ENCODE data around the gene MXI1. TPM values are rescaled to one million over a fixed set of nuclear protein-coding genes. Genes with fewer than 3 reads are reported as not detected.

Gene MXI1
- total RNA-seq, 5 donors from 2014 or later (not counting 1 experiment from before 2014, with no cell fraction given) = 40.2 to 54.1 (median 44.4) TPM

DNA sequence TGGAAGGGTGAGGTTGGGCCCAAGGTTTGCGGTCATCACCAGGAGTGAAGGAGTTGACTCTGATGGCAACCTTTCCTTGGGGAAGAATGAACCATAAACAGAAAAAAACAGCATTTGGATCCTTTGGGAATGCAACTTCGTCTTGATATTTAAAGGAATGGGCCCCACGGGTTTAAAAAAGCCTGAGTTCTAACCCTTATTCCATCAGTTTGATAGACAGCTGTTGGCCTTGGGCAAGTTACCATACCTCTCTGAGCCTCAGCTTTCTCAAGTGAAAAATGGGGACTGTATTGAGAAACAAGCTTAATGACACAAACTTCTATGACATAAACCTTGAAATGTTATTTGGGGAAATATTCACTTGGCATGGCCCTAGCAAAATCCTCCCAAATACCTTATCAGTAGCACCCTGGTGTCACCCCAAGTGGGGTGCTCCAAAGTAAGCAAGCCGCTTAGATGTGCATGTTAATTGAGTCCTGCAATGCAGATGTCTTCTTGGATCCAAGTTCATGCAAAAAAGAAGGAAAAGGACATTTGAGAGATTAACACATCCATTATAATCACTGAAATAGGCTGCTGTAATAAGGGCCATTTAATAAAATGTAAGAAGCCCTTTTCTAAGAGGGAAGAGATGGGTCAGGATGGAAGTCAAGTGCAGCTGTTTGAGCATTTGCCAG is 13.8 kb downstream of the MXI1 start:
- H3K9me3 Mint-ChIP-seq = no peaks in the 10 kb centered on the region
- CTCF ChIA-PET = interaction anchor here (0.7 to 8.4 kb wide), 15 partner anchors 12 to 356 kb away, joined by 3 to 94 read pairs (median 4); partner anchors contain the start of gene MXI1 (in 1 of the 2)
- no peaks in the 10 kb centered on the region for H3K36me3 Mint-ChIP-seq
- no peak for ATAC-seq (replicated peaks in 1 of 4)
- POLR2A ChIA-PET = interaction anchor here (0.5 to 1.9 kb wide), 10 partner anchors 9 to 325 kb away, joined by 3 to 21 read pairs (median 4); no protein-coding TSS in a partner anchor
- peak overlapping the region; percentile 62 to 75 (median 68) for H3K4me3 Mint-ChIP-seq
- H3K9me3 ChIP-seq = no peaks in the 10 kb centered on the region
- peak overlapping the region; percentile 24 for H3K27ac ChIP-seq (ENCODE audit: low read length)
- H3K27me3 Mint-ChIP-seq = no peaks in the 10 kb centered on the region
- no peak for DNase-seq
- peaks cover 0 to 2% of the 10 kb centered on the region in 2 experiments for H3K27me3 ChIP-seq (replicated peaks in 1 of 2; ENCODE audit: control insufficient read depth in 2 of 2, extremely low read depth in 1 of 2, insufficient read depth in 2 of 2, low read length in 1 of 2)
- no peaks in the 10 kb centered on the region for H3K36me3 ChIP-seq (ENCODE audit: control insufficient read depth in 2 of 2, extremely low read depth in 1 of 2, insufficient read depth in 1 of 2, low read length in 1 of 2)
- 100% methylated on average over 2 of the region's 4 CpGs for WGBS (ENCODE audit: insufficient coverage)
- H3K27ac Mint-ChIP-seq = peak overlapping the region; percentile 59 to 76
- peak overlapping the region; percentile 27 to 49 for H3K4me3 ChIP-seq (ENCODE audit: control insufficient read depth in 1 of 2, extremely low read depth in 1 of 2, low read length in 1 of 2)
- H3K4me1 ChIP-seq (ENCODE audit: control insufficient read depth in 1 of 2, extremely low read depth in 1 of 2, insufficient read depth in 2 of 2, low read length in 2 of 2) = peaks cover 9 to 24% of the 10 kb centered on the region in 2 experiments
- H3K4me1 Mint-ChIP-seq = peaks cover 36 to 61% (median 44%) of the 10 kb centered on the region in 3 donors

DNA sequence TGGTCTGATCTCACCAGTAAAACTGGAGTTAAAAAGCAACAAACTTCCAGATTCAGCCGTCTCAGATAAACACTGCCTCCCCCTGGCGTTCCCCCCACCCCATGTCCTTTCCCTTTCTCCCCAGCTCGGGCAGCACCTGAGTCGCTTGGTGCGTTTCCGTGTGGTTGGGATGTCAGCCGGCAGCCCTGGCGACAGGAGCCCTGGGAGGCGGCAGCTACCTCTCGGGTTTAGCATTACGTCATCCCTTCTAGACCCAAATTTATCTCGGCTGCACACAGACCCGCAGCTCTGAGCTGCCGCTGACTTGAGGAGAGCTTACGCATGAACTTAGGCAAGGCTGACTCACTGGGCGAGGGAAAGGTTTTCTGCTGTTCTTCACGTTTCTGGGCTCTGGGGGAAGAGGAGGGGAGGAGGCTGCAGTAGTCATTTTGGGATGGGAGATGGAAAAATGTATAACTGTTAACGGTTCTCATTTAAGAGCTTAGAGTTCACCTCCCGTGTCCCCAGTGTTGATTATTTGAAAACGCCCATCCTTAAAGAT is 14.4 kb downstream of the MXI1 start:
- peak overlapping the region; percentile 27 to 49 for H3K4me3 ChIP-seq (ENCODE audit: control insufficient read depth in 1 of 2, extremely low read depth in 1 of 2, low read length in 1 of 2)
- no peaks in the 10 kb centered on the region for H3K9me3 Mint-ChIP-seq
- H3K27ac Mint-ChIP-seq = peak overlapping the region; percentile 59 to 76
- H3K4me3 Mint-ChIP-seq = peak overlapping the region; percentile 62 to 75 (median 68)
- H3K27me3 ChIP-seq (replicated peaks in 1 of 2; ENCODE audit: control insufficient read depth in 2 of 2, extremely low read depth in 1 of 2, insufficient read depth in 2 of 2, low read length in 1 of 2) = peaks cover 0 to 2% of the 10 kb centered on the region in 2 experiments
- POLR2A ChIA-PET = interaction anchor here (0.5 to 1.9 kb wide), 9 partner anchors 9 to 325 kb away, joined by 3 to 21 read pairs (median 4); no protein-coding TSS in a partner anchor
- H3K9me3 ChIP-seq = no peaks in the 10 kb centered on the region
- ATAC-seq (replicated peaks in 1 of 4) (peak; percentile 37 to 56 (median 42)), DNase-seq (peak; percentile 32 to 85 (median 69))
- H3K4me1 ChIP-seq (ENCODE audit: control insufficient read depth in 1 of 2, extremely low read depth in 1 of 2, insufficient read depth in 2 of 2, low read length in 2 of 2) = peaks cover 9 to 24% of the 10 kb centered on the region in 2 experiments
- CTCF ChIA-PET = interaction anchor here (0.8 to 8.4 kb wide), 12 partner anchors 12 to 356 kb away, joined by 3 to 94 read pairs (median 4); partner anchors contain the start of gene MXI1 (in 1 of the 2)
- peaks cover 36 to 60% (median 44%) of the 10 kb centered on the region in 3 donors for H3K4me1 Mint-ChIP-seq
- no peaks in the 10 kb centered on the region for H3K36me3 Mint-ChIP-seq
- H3K27ac ChIP-seq (ENCODE audit: low read length) = peak overlapping the region; percentile 24
- no peaks in the 10 kb centered on the region for H3K27me3 Mint-ChIP-seq
- WGBS (ENCODE audit: insufficient coverage) = 19% methylated on average over 10 of the region's 20 CpGs
- no peaks in the 10 kb centered on the region for H3K36me3 ChIP-seq (ENCODE audit: control insufficient read depth in 2 of 2, extremely low read depth in 1 of 2, insufficient read depth in 1 of 2, low read length in 1 of 2)

DNA sequence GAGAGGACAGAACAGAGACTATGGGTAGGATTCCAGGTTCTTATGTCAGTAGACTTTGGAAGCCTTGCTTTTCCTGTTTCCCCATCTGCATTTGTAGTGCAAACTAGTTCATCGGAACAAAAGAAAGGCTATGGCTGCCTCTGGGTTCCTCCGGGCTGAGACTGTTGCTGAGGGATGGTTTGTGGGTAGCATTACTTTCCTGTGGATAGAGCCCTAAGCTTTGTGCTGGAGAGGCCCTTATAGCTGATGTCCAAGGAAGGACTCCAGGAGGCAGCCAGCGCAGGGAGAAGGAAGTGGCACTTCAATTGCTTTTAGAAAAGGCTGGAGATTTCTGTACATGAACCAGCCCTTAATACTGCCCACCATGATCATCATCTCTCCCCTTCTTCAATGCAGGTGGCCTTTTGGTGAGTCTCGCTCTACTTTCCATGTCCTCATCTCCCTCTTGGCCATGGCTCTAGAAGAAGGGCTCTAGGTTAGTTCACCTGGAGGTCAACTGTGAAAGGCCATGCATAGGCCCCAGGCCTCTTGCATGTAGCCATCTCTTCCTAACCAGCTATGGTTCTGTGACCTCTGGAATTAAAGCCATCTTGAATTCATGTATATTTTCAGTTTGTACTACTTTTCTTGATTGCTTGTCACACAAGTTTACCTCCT is 15.4 kb downstream of the MXI1 start:
- ChIA-PET CTCF (interaction anchor here (0.6 to 8.4 kb wide), 7 partner anchors 13 to 87 kb away, joined by 3 to 94 read pairs (median 5); partner anchors contain the start of gene MXI1 (in 1 of the 2)), POLR2A (interaction anchor here (0.6 to 1.9 kb wide), 4 partner anchors 11 to 82 kb away, joined by 3 to 21 read pairs (median 4); no protein-coding TSS in a partner anchor)
- WGBS (ENCODE audit: insufficient coverage) = 100% methylated on average over 4 of the region's 4 CpGs
- H3K27me3 Mint-ChIP-seq = no peaks in the 10 kb centered on the region
- H3K27me3 ChIP-seq (replicated peaks in 1 of 2; ENCODE audit: control insufficient read depth in 2 of 2, extremely low read depth in 1 of 2, insufficient read depth in 2 of 2, low read length in 1 of 2) = peaks cover 0 to 2% of the 10 kb centered on the region in 2 experiments
- H3K9me3 ChIP-seq = no peaks in the 10 kb centered on the region
- peaks cover 0 to under 1% of the 10 kb centered on the region in 2 donors for H3K36me3 ChIP-seq (ENCODE audit: control insufficient read depth in 2 of 2, extremely low read depth in 1 of 2, insufficient read depth in 1 of 2, low read length in 1 of 2)
- no peaks in the 10 kb centered on the region for H3K36me3 Mint-ChIP-seq
- no peak overlapping the region for H3K27ac ChIP-seq (ENCODE audit: low read length)
- peak overlapping the region; percentile 59 to 76 for H3K27ac Mint-ChIP-seq
- peak overlapping the region in 1 of 3 donors; percentile 75 for H3K4me3 Mint-ChIP-seq
- ATAC-seq (replicated peaks in 1 of 4) = no peak
- no peak overlapping the region for H3K4me3 ChIP-seq (ENCODE audit: control insufficient read depth in 1 of 2, extremely low read depth in 1 of 2, low read length in 1 of 2)
- peaks cover 31 to 57% (median 42%) of the 10 kb centered on the region in 3 donors for H3K4me1 Mint-ChIP-seq
- no peaks in the 10 kb centered on the region for H3K9me3 Mint-ChIP-seq
- peaks cover 12 to 29% of the 10 kb centered on the region in 2 experiments for H3K4me1 ChIP-seq (ENCODE audit: control insufficient read depth in 1 of 2, extremely low read depth in 1 of 2, insufficient read depth in 2 of 2, low read length in 2 of 2)
- no peak for DNase-seq

DNA sequence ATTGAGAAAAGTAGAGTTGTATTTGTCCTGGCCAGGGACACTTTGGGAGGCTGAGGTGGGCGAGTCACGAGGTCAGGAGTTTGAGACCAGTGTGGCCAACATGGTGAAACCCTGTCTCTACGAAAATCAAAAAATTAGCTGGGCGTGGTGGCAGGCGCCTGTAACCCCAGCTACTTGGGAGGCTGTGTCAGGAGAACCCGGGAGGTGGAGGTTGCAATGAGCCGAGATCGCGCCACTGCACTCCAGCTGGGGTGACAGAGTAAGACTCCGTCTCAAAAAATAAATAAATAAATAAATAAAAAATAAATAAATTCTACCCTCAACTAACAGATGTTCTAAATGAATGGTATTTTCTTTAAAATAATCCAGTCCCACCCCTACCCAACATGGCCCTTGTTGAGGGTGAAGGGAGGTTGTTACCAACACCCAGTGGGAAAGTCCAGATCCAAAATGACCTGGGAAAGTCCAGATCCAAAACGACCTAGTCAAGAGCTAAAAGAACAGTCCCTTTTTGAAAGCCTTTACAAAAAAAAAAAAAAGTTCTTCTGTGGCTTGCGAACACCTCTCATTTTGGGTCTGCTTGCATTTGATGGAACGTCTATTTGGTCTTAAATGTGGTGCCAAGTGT is 16.0 kb downstream of the MXI1 start:
- Histone ChIP-seq H3K36me3 (ENCODE audit: control insufficient read depth in 2 of 2, extremely low read depth in 1 of 2, insufficient read depth in 1 of 2, low read length in 1 of 2) (peaks cover 0 to 5% of the 10 kb centered on the region in 2 donors), H3K27me3 (replicated peaks in 1 of 2; ENCODE audit: control insufficient read depth in 2 of 2, extremely low read depth in 1 of 2, insufficient read depth in 2 of 2, low read length in 1 of 2) (peaks cover 0 to 2% of the 10 kb centered on the region in 2 experiments), H3K4me3 (ENCODE audit: control insufficient read depth in 1 of 2, extremely low read depth in 1 of 2, low read length in 1 of 2) (no peak overlapping the region), H3K4me1 (ENCODE audit: control insufficient read depth in 1 of 2, extremely low read depth in 1 of 2, insufficient read depth in 2 of 2, low read length in 2 of 2) (peaks cover 12 to 28% of the 10 kb centered on the region in 2 experiments), H3K27ac (ENCODE audit: low read length) (no peak overlapping the region), H3K9me3 (no peaks in the 10 kb centered on the region)
- POLR2A ChIA-PET = interaction anchor here (0.6 to 1.2 kb wide), 5 partner anchors 10 to 82 kb away, joined by 3 to 5 read pairs (median 4); no protein-coding TSS in a partner anchor
- Mint-ChIP-seq H3K27ac (no peak overlapping the region), H3K27me3 (no peaks in the 10 kb centered on the region), H3K4me3 (peak overlapping the region in 1 of 3 donors; percentile 55), H3K9me3 (no peaks in the 10 kb centered on the region), H3K4me1 (peaks cover 35 to 60% (median 46%) of the 10 kb centered on the region in 3 donors), H3K36me3 (peaks cover 4% of the 10 kb centered on the region)
- CTCF ChIA-PET = interaction anchor here (0.6 to 8.4 kb wide), 4 partner anchors 8 to 88 kb away, joined by 3 to 94 read pairs (median 3); partner anchors contain the start of gene MXI1 (in 1 of the 2)
- WGBS (ENCODE audit: insufficient coverage) = 94% methylated on average over 5 of the region's 13 CpGs
- DNase-seq (no peak), ATAC-seq (replicated peaks in 1 of 4) (no peak)

DNA sequence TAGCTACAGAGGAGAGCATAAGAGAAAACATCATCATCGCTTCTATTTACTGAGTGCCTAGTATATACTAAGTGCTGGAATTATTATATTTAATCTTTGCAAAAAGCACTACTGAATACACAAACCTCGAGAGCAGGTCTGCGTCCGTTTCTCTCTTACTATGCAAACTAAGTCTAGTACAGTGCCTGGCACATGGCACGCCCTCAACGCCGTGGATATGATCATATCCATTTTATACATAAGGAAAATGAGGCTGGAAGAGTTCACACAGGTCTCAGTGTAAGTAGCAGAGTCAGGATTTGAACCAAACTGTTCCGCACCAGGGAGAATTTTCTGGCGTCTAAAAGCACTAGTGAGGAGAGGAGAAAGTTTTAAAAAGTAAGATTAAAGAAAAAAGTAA is 17.6 kb downstream of the MXI1 start:
- ChIA-PET CTCF (interaction anchor here (0.6 to 8.4 kb wide), 5 partner anchors 13 to 87 kb away, joined by 3 to 94 read pairs (median 3); partner anchors contain the start of gene MXI1 (in 1 of the 2)), POLR2A (interaction anchor here in 1 of 2 donors (0.9 kb wide), 1 partner anchor 10 kb away, joined by 5 read pairs; no protein-coding TSS in a partner anchor)
- H3K27me3 Mint-ChIP-seq = no peaks in the 10 kb centered on the region
- WGBS (ENCODE audit: insufficient coverage) = no CpG with 5 or more reads among the region's 9 CpGs
- ATAC-seq (replicated peaks in 1 of 4) (no peak), DNase-seq (no peak)
- peaks cover 10% of the 10 kb centered on the region for H3K36me3 Mint-ChIP-seq
- H3K4me1 ChIP-seq (ENCODE audit: control insufficient read depth in 1 of 2, extremely low read depth in 1 of 2, insufficient read depth in 2 of 2, low read length in 2 of 2) = peaks cover 12 to 24% of the 10 kb centered on the region in 2 experiments
- H3K27me3 ChIP-seq (replicated peaks in 1 of 2; ENCODE audit: control insufficient read depth in 2 of 2, extremely low read depth in 1 of 2, insufficient read depth in 2 of 2, low read length in 1 of 2) = no peaks in the 10 kb centered on the region
- H3K4me3 ChIP-seq (ENCODE audit: control insufficient read depth in 1 of 2, extremely low read depth in 1 of 2, low read length in 1 of 2) = no peak overlapping the region
- no peaks in the 10 kb centered on the region for H3K9me3 Mint-ChIP-seq
- peaks cover 40 to 56% (median 46%) of the 10 kb centered on the region in 3 donors for H3K4me1 Mint-ChIP-seq
- H3K4me3 Mint-ChIP-seq = peak overlapping the region; percentile 79 to 94 (median 82)
- H3K9me3 ChIP-seq = no peaks in the 10 kb centered on the region
- peaks cover 0 to 5% of the 10 kb centered on the region in 2 donors for H3K36me3 ChIP-seq (ENCODE audit: control insufficient read depth in 2 of 2, extremely low read depth in 1 of 2, insufficient read depth in 1 of 2, low read length in 1 of 2)
- H3K27ac ChIP-seq (ENCODE audit: low read length) = no peak overlapping the region
- peak overlapping the region in 1 of 2 donors; percentile 93 for H3K27ac Mint-ChIP-seq
